ENCODE measurements around the gene CHRNA3.

The CHRNA3 gene

DNA sequence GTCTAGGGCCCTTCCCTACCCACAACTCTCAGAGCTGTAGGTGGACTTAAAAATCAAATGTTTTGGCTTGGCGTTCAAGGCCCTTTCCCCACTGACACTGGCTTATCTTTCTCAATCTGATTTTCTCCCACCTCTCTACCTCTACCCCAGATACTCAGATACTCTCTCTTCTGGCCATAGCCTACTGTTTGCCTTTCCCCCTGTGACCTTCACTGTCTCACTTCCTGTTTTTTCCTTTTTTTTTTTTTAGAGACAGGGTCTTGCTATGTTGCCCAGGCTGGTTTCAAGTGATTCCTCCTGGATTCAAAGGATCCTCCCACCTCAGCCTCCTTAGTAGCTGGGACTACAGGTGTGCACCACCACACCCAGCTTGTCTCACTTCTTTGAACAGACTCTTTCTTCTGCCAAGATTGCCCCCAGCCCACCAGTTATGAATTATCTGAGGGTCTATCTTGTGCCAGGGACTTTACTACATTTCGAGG, 15.6 kb upstream of the CHRNA3 start:
- no peak for DNase-seq (ENCODE audit: low spot score)

- DNase-seq (ENCODE audit: low spot score) = no peak
These were observed 14.6 kb upstream of the CHRNA3 start for GRCh38 chr15:78635346-78635745.

DNA sequence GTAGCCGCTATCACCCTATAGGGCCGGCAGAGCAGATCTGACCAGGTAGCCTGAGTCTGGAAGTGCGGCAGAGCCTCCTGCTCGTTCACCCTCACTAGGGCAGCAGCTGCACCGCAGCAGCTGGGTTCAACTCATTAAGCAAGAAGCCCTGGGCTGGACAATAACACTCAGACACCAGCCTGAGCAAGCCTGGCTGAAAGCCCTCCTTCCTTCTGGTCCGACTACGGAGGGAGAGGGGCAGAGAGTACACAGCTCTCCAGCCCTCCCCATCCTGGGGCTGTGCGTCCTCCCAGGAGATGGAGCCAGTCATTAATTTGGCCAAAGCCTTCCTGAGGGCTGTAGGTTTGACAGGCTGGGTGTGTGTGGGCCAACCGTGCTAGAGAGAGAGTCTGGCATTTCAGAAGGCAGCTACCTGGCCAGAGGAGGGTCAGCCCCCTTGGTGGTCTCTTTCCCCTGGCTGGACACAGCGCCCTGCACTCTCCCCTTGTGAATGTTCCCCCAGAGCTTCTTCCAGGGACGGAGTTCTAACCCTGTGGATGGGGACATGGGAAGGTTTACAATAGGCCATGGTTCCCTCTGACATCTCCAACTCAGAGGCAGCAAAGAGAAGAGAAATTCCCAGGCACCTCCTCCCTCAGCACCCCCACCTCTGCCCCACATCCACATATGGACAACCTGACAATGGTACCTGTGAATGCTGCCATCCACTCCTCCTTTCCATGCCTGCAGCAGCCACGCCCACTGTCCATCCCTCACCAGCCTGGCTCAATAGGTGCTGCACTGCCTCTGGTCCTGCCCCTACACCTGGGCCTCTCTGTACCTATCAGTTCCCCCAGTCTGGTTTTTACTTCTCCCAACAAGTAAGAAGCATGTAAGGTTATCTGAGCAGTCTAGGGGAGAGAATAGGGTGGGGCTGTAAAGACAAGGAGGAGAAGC, 13.7 kb upstream of the CHRNA3 start:
- DNase-seq (ENCODE audit: low spot score) = no peak

GRCh38 chr15:78633348-78633747, 12.6 kb upstream of the CHRNA3 start:
- no peak for DNase-seq (ENCODE audit: low spot score)

- DNase-seq (ENCODE audit: low spot score) = no peak
These were observed 10.3 kb upstream of the CHRNA3 start for GRCh38 chr15:78630886-78631633.

DNA sequence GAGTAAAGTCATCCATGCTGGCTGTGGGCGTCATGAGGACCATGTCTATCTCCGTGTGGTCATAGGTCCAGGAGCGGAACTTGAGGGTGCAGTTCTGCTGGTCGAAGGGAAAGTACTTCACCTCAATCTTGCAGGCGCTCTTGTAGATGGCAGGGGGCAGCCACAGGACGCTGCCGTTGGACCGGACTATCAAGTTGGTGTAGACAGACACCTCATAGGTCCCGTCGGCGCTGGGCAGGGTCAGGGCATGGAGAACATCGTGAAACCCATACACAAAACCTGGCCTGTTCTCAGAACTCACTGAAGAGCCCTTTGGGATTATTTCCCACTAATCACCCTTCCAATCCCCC, 8.9 kb upstream of the CHRNA3 start:
- no peak for DNase-seq (ENCODE audit: low spot score)

DNA sequence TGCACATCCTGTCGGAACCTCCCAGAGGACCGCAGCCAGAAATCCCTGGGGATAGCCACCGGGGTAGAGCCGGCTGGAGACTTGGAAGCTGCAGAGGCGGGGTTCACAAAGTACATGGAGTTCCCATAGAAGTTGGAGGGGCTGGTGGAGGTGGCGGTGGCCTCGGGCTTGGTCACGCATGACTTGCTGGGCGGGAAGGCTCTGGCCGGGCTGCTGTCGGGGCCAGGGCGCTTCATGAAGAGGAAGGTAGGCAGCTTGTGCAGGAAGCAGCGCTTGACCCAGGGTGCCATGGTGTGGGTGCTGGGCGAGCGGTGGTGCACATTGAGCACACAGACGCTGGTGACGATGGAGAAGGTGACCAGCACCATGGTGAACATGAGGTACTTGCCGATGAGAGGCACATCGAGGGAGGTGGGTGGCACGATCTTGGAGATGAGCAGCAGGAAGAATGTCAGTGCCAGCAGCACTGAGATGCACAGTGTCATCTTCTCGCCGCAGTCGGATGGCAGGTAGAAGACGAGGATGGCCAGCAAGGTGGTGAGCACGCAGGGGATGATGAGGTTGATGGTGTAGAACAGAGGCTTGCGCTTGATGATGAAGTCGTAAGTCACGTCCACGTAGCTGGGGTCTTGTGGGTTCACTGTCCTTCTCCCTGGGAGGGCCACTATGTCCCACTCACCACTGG, 8.4 kb upstream of the CHRNA3 start:
- no peak for DNase-seq (ENCODE audit: low spot score)

- DNase-seq (ENCODE audit: low spot score) = no peak
These were observed 7.4 kb upstream of the CHRNA3 start for GRCh38 chr15:78628227-78628626.

- DNase-seq (ENCODE audit: low spot score) = no peak
These were observed 6.6 kb upstream of the CHRNA3 start for GRCh38 chr15:78627348-78627747.

GRCh38 chr15:78626381-78626995, 5.7 kb upstream of the CHRNA3 start:
- DNase-seq (ENCODE audit: low spot score) = no peak

DNA sequence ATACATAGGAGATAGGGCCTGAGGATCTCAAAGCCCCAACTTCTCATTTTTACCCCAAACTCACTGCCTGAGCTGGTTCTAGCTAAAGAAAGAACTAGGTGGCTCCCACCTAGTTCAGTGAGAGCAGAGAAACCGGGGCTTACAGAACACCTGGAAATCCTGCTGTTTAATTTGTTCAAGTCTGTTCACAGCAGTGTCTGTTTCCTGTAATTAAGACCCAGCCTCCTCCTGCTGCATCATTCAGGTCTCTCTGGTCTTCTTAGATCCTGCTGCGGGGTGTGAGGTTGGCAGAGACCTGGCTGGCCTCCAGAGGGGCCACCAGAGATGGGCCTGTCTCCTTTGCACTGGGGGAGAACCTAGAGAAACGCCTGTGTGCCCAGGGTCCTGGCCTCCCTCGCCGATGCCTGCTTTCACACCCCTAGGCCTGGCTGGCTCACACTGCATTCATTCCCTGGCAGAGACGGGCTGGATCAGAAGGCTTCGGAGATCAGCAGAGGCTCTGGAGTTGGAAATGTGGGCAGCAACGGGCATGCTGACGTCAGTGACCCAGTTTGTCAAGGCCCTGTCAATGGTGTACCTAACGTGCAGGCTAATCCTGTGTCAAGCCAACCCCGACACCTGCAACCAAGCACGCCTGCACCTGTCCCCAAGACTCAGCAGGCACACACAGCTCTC, 4.9 kb upstream of the CHRNA3 start:
- DNase-seq (ENCODE audit: low spot score) = no peak

GRCh38 chr15:78624651-78625590, 4.1 kb upstream of the CHRNA3 start:
- DNase-seq (ENCODE audit: low spot score) = no peak

- no peak for DNase-seq (ENCODE audit: low spot score)
These were observed 3.1 kb upstream of the CHRNA3 start for GRCh38 chr15:78623786-78624497.

GRCh38 chr15:78621810-78622402, 1.1 kb upstream of the CHRNA3 start:
- no peak for DNase-seq (ENCODE audit: low spot score)

GRCh38 chr15:78620021-78620526, 722 bp downstream of the CHRNA3 start:
- DNase-seq (ENCODE audit: low spot score) = peak; percentile 79

DNA sequence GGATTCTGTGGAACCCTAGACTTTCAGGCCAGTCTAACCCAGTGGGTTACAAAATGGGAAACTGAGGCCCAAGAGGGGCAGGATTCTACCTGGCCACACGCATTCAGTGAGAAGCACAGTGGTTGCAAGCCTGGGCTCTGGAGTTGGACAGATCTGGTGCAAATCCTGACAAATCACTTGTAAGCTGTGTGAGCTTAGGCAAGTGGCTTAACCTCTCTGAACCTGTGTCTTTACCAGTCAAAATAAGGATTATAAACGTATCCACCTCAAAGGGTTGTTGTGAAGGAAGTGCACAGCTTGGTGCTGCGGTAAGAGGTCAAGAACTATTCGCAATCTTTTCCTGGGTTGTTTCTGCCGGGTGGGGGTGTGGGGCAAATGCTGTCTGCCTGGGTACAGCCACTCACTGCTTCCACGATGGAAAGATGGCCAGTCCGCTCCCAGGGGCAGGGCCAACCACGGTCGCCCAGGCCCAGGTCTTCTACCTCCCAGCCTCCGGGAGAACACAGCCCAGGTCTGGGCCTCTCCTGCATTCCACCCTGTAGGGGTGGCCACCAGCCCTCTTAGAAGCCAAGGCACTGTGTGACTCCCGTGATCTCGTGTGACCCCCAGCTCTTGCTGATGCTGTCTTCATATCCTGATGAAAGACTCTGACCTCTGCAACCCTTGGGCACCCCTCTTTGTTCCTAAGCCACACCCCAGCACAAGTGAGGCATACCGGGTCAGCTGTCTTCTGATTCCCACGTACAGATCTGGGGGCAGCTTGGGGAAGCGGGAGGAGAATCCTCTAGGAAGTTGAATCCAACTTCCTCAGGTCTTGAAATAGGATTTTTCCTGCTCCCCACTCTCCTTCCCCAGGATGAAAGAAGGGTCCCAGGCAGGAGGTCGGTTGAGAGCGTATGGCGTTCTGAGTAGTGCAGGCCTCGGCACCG, 1.5 kb downstream of the CHRNA3 start:
- DNase-seq (ENCODE audit: low spot score) = peak; percentile 48

DNA sequence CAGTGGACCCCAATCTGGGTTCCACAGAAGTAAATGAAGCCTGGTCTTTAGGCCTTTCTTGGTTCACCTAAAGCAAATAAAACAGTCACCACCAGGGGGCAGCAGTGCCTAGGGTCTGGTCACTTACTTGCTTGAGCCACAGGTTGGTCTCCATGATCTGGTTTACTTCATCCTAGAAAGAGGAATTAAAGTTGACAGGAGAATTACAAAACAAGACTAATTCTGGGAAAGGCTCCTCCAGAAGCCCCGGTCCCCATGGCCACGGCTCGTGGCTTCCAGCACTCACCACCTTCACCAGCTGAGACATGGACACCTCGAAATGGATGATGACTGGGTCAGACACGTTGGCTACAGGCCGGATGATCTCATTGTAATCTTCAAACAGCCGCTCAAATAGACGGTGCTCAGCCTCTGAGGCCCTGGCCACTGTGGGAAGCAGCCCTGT, 2.3 kb downstream of the CHRNA3 start:
- DNase-seq (ENCODE audit: low spot score) = peak; percentile 91

- no peak for DNase-seq (ENCODE audit: low spot score)
These were observed 2.7 kb downstream of the CHRNA3 start for GRCh38 chr15:78618064-78618463.

Measured in iPS-NIHi11 (cell line).